PFSK-1 (cell line): Measurements from ENCODE around the gene TRIM61.

ENCODE experiments used
- FOXP2 ChIP-seq: optimal IDR thresholded peaks from 2 replicates; pipeline ENCODE3; 2011; ENCODE audit warnings: borderline replicate concordance, control low read depth, inconsistent platforms; ENCODE audit not compliant: insufficient read depth; ENCODE audit errors: extremely low read length, extremely low read depth
- POLR2AphosphoS5 ChIP-seq: IDR thresholded peaks from 2 replicates; pipeline ENCODE4 v1.6.1; 2012; ENCODE audit warnings: low read depth, mild to moderate bottlenecking, control low read depth, low read length, moderate library complexity
- SIN3A ChIP-seq: IDR thresholded peaks from 2 replicates; pipeline ENCODE4 v1.6.1; 2012; ENCODE audit warnings: mild to moderate bottlenecking, low read length, moderate library complexity, borderline replicate concordance; ENCODE audit not compliant: insufficient read depth
- TAF1 ChIP-seq: IDR thresholded peaks from 2 replicates; pipeline ENCODE4 v1.6.1; 2012; ENCODE audit warnings: low read length, control low read depth, borderline replicate concordance; ENCODE audit not compliant: insufficient read depth
- TF ChIP-seq, protein P1 (sequence below), 2 experiments: IDR thresholded peaks; 2 replicates each; pipeline versions ENCODE4 v1.6.1 to v1.8.0; 2011 to 2012; ENCODE audit warnings: low read depth in 2 of 2, low read length in 2 of 2, control low read depth in 1 of 2, inconsistent platforms in 1 of 2, mild to moderate bottlenecking in 1 of 2, moderate library complexity in 1 of 2; ENCODE audit not compliant: insufficient read depth in 1 of 2

DNA sequence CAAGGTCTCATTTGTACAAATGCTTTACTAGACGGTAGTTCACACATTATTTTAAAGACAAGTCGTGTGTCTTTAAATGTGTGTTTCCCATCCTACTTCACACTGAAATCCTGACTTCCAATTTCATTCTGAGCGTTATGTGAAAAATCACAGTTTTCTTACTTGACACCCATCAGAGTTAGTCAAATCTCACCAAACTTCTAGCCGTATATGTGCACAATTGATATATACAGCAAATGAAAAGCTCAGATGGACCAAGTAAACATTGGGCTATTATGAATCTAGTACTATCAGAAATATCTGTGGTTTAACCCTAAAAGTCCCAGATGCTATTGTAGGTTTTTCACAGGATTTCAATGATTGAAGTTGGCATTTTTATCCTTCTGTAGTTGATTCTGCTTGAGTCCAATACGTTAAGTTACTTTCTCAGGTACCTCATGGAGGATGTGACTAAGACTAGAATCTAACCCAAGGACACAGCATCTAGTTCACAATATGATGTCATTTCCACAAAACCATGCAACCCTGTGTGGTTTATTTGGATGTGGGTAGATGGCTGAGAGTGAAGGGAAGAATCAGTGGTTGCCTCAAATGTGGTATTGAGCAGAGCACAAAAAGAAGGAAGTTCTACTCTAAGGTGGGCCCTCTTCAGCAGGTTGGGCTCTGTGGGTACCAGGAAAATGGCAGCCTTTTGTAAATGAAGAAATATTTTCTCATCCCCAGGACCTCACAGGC, 32.2 kb upstream of the TRIM61 start:
- TF ChIP-seq POLR2AphosphoS5, result no peak
- TF ChIP-seq, protein P1, sequence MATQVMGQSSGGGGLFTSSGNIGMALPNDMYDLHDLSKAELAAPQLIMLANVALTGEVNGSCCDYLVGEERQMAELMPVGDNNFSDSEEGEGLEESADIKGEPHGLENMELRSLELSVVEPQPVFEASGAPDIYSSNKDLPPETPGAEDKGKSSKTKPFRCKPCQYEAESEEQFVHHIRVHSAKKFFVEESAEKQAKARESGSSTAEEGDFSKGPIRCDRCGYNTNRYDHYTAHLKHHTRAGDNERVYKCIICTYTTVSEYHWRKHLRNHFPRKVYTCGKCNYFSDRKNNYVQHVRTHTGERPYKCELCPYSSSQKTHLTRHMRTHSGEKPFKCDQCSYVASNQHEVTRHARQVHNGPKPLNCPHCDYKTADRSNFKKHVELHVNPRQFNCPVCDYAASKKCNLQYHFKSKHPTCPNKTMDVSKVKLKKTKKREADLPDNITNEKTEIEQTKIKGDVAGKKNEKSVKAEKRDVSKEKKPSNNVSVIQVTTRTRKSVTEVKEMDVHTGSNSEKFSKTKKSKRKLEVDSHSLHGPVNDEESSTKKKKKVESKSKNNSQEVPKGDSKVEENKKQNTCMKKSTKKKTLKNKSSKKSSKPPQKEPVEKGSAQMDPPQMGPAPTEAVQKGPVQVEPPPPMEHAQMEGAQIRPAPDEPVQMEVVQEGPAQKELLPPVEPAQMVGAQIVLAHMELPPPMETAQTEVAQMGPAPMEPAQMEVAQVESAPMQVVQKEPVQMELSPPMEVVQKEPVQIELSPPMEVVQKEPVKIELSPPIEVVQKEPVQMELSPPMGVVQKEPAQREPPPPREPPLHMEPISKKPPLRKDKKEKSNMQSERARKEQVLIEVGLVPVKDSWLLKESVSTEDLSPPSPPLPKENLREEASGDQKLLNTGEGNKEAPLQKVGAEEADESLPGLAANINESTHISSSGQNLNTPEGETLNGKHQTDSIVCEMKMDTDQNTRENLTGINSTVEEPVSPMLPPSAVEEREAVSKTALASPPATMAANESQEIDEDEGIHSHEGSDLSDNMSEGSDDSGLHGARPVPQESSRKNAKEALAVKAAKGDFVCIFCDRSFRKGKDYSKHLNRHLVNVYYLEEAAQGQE (IDR thresholded peaks at IDR 0.05; ENCODE audit: insufficient read depth in 1 of 2, low read depth in 2 of 2, low read length in 2 of 2), result no peak
- no peak for TF ChIP-seq SIN3A
- TF ChIP-seq TAF1, result no peak
- no peak for TF ChIP-seq FOXP2
